ENCODE data around the gene CES1.

GRCh38 chr16:55830658-55831294 lies 2.1 kb downstream of the CES1 start:
- no peak for TF ChIP-seq CTCF (IDR thresholded peaks at IDR 0.05)
- no peak for TF ChIP-seq POLR2A (IDR thresholded peaks at IDR 0.05)
